CD4-positive, alpha-beta memory T cell (primary cell): ENCODE data around the gene NDUFA12. TPM values are rescaled to one million over a fixed set of nuclear protein-coding genes. Genes with fewer than 3 reads are reported as not detected.
A peak's percentile ranks its signal among the peaks of the same experiment; 100 is the strongest.

ENCODE experiments used
- CTCF ChIA-PET: fragments of 350-600 bp; sonication (Branson Sonifier 250); formaldehyde crosslinking; loops from one replicate; lab custom pipeline; 2021; ENCODE audit warnings: inconsistent platforms; ENCODE audit not compliant: partially characterized antibody; lab: Charles Lee
- POLR2A ChIA-PET: fragments of 350-600 bp; sonication (Branson Sonifier 250); formaldehyde crosslinking; loops from one replicate; lab custom pipeline; 2021; ENCODE audit not compliant: partially characterized antibody; lab: Charles Lee
- DNase-seq, 5 donors: peaks; one replicate each; pipeline versions ENCODE4 v3.0.0 to v3.0.0-alpha.2; 2020 to 2022; ENCODE audit warnings: mixed read lengths in 1 of 5
- H3K27ac ChIP-seq: one replicate; pipeline ENCODE4 v1.7.0; 2013; ENCODE audit warnings: low read depth, low read length
- H3K27me3 ChIP-seq: 2 replicates; pipeline ENCODE4 v1.7.0; 2013; ENCODE audit warnings: mild to moderate bottlenecking, low read length, moderate library complexity; ENCODE audit not compliant: insufficient read depth
- H3K36me3 ChIP-seq: 2 replicates; pipeline ENCODE4 v1.7.0; 2013; ENCODE audit warnings: mild to moderate bottlenecking, low read length, moderate library complexity; ENCODE audit not compliant: insufficient read depth
- H3K4me1 ChIP-seq: 2 replicates; pipeline ENCODE4 v1.7.0; 2013; ENCODE audit warnings: mild to moderate bottlenecking, low read length, moderate library complexity; ENCODE audit not compliant: insufficient read depth
- H3K4me3 ChIP-seq, 2 donors: one replicate each; pipeline ENCODE4 v1.7.0; 2013; ENCODE audit warnings: low read length in 2 of 2, mild to moderate bottlenecking in 1 of 2
- H3K9me3 ChIP-seq, 2 donors: one replicate each; pipeline ENCODE4 v1.7.0; 2013; ENCODE audit warnings: low read length in 2 of 2, control low read depth in 1 of 2; ENCODE audit not compliant: control insufficient read depth in 1 of 2
- H3K27ac Mint-ChIP-seq, 7 donors: one replicate each; pipeline ENCODE4 v1.8.0; 2020 to 2021; ENCODE audit warnings: mixed read lengths in 7 of 7, mild to moderate bottlenecking in 6 of 7, inconsistent platforms in 3 of 7, moderate library complexity in 3 of 7
- H3K27me3 Mint-ChIP-seq, 2 donors: one replicate each; pipeline ENCODE4 v1.8.0; 2020 to 2021; ENCODE audit warnings: mixed read lengths in 2 of 2
- H3K36me3 Mint-ChIP-seq, 2 donors: one replicate each; pipeline ENCODE4 v1.8.0; 2020 to 2021; ENCODE audit warnings: mixed read lengths in 2 of 2, inconsistent platforms in 1 of 2, mild to moderate bottlenecking in 1 of 2
- H3K4me1 Mint-ChIP-seq, 4 donors: one replicate each; pipeline ENCODE4 v1.8.0; 2020 to 2021; ENCODE audit warnings: mixed read lengths in 4 of 4, mild to moderate bottlenecking in 1 of 4
- H3K4me3 Mint-ChIP-seq, 8 donors: one replicate each; pipeline ENCODE4 v1.8.0; 2020 to 2021; ENCODE audit warnings: mixed read lengths in 8 of 8, mild to moderate bottlenecking in 7 of 8, moderate library complexity in 6 of 8, inconsistent platforms in 3 of 8
- H3K9me3 Mint-ChIP-seq, 8 donors: one replicate each; pipeline ENCODE4 v1.8.0; 2020 to 2021; ENCODE audit warnings: mixed read lengths in 8 of 8, mild to moderate bottlenecking in 5 of 8, inconsistent platforms in 3 of 8, moderate library complexity in 1 of 8
- intact Hi-C: fragments of 100-400 bp; cut with micrococcal nuclease; formaldehyde crosslinking; loops from one replicate; pipeline ENCODE4 v1.15.1; 2023
- polyA plus RNA-seq, 2 donors: library from polyadenylated mRNA; unstranded; fragments of 300-500 nt; fragmentation: Illumina TruSeq; gene quantifications; one replicate each; pipeline ENCODE4 v1.2.3, GENCODE V29; 2021
- total RNA-seq, 2 experiments: library from RNA; stranded (reverse); gene quantifications; one replicate each; pipeline ENCODE4 v1.2.3, GENCODE V29; 2021

The NDUFA12 gene
- total and polyA plus RNA-seq, 4 experiments from 2014 or later: 55.5 to 557 (median 170) TPM

- Mint-ChIP-seq H3K4me1 (peaks cover 0 to 4% (median 0%) of the 10 kb centered on the region in 4 donors), H3K36me3 (no peaks in the 10 kb centered on the region), H3K27me3 (peaks cover 0 to 2% of the 10 kb centered on the region in 2 donors), H3K27ac (no peak overlapping the region), H3K4me3 (no peak overlapping the region), H3K9me3 (peaks cover 0 to 2% (median 0%) of the 10 kb centered on the region in 8 donors)
- Histone ChIP-seq H3K4me3 (no peak overlapping the region), H3K27me3 (no peaks in the 10 kb centered on the region), H3K27ac (no peak overlapping the region), H3K4me1 (no peaks in the 10 kb centered on the region), H3K36me3 (no peaks in the 10 kb centered on the region), H3K9me3 (no peaks in the 10 kb centered on the region)
- POLR2A ChIA-PET: no interaction called here
- DNase-seq: no peak
- CTCF ChIA-PET: no interaction called here
- intact Hi-C loops: no loop called here
Observed at GRCh38 chr12:94930772-94931171, 72.7 kb downstream of the NDUFA12 start.

GRCh38 chr12:94930216-94930654, 73.3 kb downstream of the NDUFA12 start:
- peaks cover 0 to 4% (median 0%) of the 10 kb centered on the region in 4 donors for H3K4me1 Mint-ChIP-seq

DNA sequence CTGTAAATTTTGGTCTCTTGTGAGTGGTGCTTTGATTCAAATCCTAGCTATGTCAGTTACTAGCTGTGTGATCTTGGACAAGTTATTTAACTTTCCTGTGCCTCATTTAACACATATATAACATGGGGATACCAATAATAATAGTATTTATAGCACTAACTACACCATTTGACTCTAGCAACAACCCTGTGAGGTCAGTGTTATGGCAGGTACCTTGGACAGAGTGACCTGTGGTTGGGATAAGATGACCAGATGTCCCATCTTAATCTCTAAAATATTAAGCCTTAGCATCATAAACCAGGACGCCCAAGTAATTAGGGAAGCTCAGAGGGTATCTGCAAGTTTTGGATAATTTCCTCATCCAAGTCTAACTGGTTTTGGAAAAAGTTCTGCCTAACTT, 73.7 kb downstream of the NDUFA12 start:
- ChIA-PET CTCF (no interaction called here), POLR2A (no interaction called here)
- peaks cover 0 to 4% (median 0%) of the 10 kb centered on the region in 4 donors for H3K4me1 Mint-ChIP-seq
- H3K9me3 ChIP-seq: no peaks in the 10 kb centered on the region
- peaks cover 0 to 2% (median 0%) of the 10 kb centered on the region in 8 donors for H3K9me3 Mint-ChIP-seq
- H3K27ac ChIP-seq: no peak overlapping the region
- peaks cover 0 to 2% of the 10 kb centered on the region in 2 donors for H3K27me3 Mint-ChIP-seq
- no peaks in the 10 kb centered on the region for H3K36me3 Mint-ChIP-seq
- intact Hi-C loops: no loop called here
- no peaks in the 10 kb centered on the region for H3K4me1 ChIP-seq
- no peaks in the 10 kb centered on the region for H3K36me3 ChIP-seq
- no peaks in the 10 kb centered on the region for H3K27me3 ChIP-seq
- no peak overlapping the region for H3K4me3 ChIP-seq
- no peak overlapping the region for H3K27ac Mint-ChIP-seq
- no peak for DNase-seq
- H3K4me3 Mint-ChIP-seq: no peak overlapping the region

More at GRCh38 chr12:94930216-94930654, 73.3 kb downstream of the NDUFA12 start:
- H3K27me3 ChIP-seq: no peaks in the 10 kb centered on the region
- H3K4me1 ChIP-seq: no peaks in the 10 kb centered on the region
- Mint-ChIP-seq H3K27me3 (peaks cover 0 to 2% of the 10 kb centered on the region in 2 donors), H3K36me3 (no peaks in the 10 kb centered on the region), H3K9me3 (peaks cover 0 to 2% (median 0%) of the 10 kb centered on the region in 8 donors), H3K27ac (no peak overlapping the region), H3K4me3 (no peak overlapping the region)
- no peak overlapping the region for H3K27ac ChIP-seq
- no peaks in the 10 kb centered on the region for H3K9me3 ChIP-seq
- CTCF ChIA-PET: no interaction called here
- DNase-seq: no peak
- POLR2A ChIA-PET: no interaction called here
- intact Hi-C loops: no loop called here
- H3K4me3 ChIP-seq: no peak overlapping the region
- H3K36me3 ChIP-seq: no peaks in the 10 kb centered on the region

DNA sequence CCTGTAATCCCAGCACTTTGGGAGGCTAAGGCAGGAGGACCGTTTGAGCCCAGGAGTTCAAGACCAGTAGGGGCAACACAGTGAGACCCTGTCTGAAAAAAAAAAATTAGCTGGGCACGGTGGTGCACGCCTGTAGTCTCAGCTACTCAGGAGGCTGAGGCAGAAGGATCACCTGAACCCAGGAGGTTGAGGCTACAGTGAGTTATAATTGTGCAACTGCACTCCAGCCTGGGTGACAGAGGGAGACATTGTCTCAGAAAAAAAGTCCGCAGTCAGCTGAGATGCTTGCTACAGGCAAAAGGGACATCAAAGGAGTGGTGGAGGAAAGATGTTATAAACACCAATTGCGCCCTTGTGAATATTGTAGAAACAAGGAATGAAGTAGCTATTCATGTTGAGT, 77.8 kb downstream of the NDUFA12 start:
- H3K4me1 Mint-ChIP-seq: peaks cover 0 to 4% (median 0%) of the 10 kb centered on the region in 4 donors
- no peaks in the 10 kb centered on the region for H3K36me3 Mint-ChIP-seq
- Histone ChIP-seq H3K27me3 (no peaks in the 10 kb centered on the region), H3K27ac (no peak overlapping the region), H3K4me3 (no peak overlapping the region), H3K4me1 (no peaks in the 10 kb centered on the region), H3K36me3 (no peaks in the 10 kb centered on the region), H3K9me3 (no peaks in the 10 kb centered on the region)
- DNase-seq: no peak
- no peaks in the 10 kb centered on the region for H3K9me3 Mint-ChIP-seq
- peak overlapping the region in 1 of 8 donors; percentile 15 for H3K4me3 Mint-ChIP-seq
- POLR2A ChIA-PET: interaction anchor here (0.8 kb wide), 1 partner anchor 78 kb away, joined by 4 read pairs; the partner anchor contains the start of gene NDUFA12
- H3K27me3 Mint-ChIP-seq: peaks cover 0 to 2% of the 10 kb centered on the region in 2 donors
- CTCF ChIA-PET: no interaction called here
- no peak overlapping the region for H3K27ac Mint-ChIP-seq
- intact Hi-C loops: loop anchor here (1.0 kb wide), 1 partner anchor 148 kb away; the partner anchor contains the start of gene NR2C1

GRCh38 chr12:94925206-94925605, 78.3 kb downstream of the NDUFA12 start:
- no peak for DNase-seq
- H3K4me3 Mint-ChIP-seq: no peak overlapping the region
- POLR2A ChIA-PET: no interaction called here
- peak overlapping the region in 1 of 7 donors; percentile 0 for H3K27ac Mint-ChIP-seq
- H3K27me3 Mint-ChIP-seq: peaks cover 0 to 2% of the 10 kb centered on the region in 2 donors
- Histone ChIP-seq H3K27ac (no peak overlapping the region), H3K4me3 (no peak overlapping the region), H3K9me3 (no peaks in the 10 kb centered on the region), H3K27me3 (no peaks in the 10 kb centered on the region), H3K36me3 (no peaks in the 10 kb centered on the region), H3K4me1 (no peaks in the 10 kb centered on the region)
- H3K9me3 Mint-ChIP-seq: no peaks in the 10 kb centered on the region
- H3K4me1 Mint-ChIP-seq: peaks cover 0 to 2% (median 0%) of the 10 kb centered on the region in 4 donors
- intact Hi-C loops: loop anchor here (1.0 kb wide), 1 partner anchor 148 kb away; the partner anchor contains the start of gene NR2C1
- CTCF ChIA-PET: no interaction called here
- no peaks in the 10 kb centered on the region for H3K36me3 Mint-ChIP-seq

DNA sequence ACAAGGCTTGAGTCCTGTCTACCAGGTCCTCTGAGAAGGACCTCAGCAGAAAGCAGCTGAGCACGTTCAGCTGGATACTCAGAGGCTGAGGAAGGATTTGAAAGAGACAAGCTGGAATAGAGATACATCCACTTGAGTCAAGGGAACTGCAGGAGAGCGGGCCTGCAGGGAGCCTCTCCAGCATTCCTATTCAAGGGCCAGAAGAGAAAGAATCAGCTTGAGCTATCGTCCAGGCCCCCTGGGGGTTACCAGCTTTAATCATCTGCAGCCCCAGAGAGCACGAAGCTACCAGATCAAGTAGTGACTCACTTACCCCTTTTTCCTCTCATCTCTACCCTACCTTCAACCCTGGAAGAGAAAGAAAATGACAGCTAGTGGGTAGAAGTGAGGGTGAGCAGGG, 80.9 kb downstream of the NDUFA12 start:
- Histone ChIP-seq H3K36me3 (no peaks in the 10 kb centered on the region), H3K27ac (no peak overlapping the region), H3K4me3 (no peak overlapping the region), H3K27me3 (no peaks in the 10 kb centered on the region), H3K9me3 (no peaks in the 10 kb centered on the region), H3K4me1 (no peaks in the 10 kb centered on the region)
- Mint-ChIP-seq H3K27me3 (no peaks in the 10 kb centered on the region), H3K36me3 (no peaks in the 10 kb centered on the region), H3K4me1 (no peaks in the 10 kb centered on the region), H3K4me3 (no peak overlapping the region), H3K9me3 (no peaks in the 10 kb centered on the region), H3K27ac (no peak overlapping the region)
- intact Hi-C loops: no loop called here
- CTCF ChIA-PET: no interaction called here
- no peak for DNase-seq
- POLR2A ChIA-PET: no interaction called here
